Sigmoid colon (tissue), 7 donors: ENCODE measurements around the gene PCDHGA11. TPM values are rescaled to one million over a fixed set of nuclear protein-coding genes. Genes with fewer than 3 reads are reported as not detected.

ENCODE experiments used
- DNase-seq: peaks from one replicate; pipeline ENCODE4 v3.0.0-alpha.2; 2019
- H3K27ac ChIP-seq, 4 donors: fragments of 200-600 bp; sonication (generic); one replicate each; pipeline ENCODE4 v1.5.1; 2016 to 2019; ENCODE audit warnings: mild to moderate bottlenecking in 1 of 4
- H3K27me3 ChIP-seq, 3 donors: fragments of 200-600 bp; sonication (generic); one replicate each; pipeline ENCODE4 v1.5.1; 2019; ENCODE audit warnings: mild to moderate bottlenecking in 1 of 3
- H3K36me3 ChIP-seq, 4 donors: fragments of 200-600 bp; sonication (generic); one replicate each; pipeline ENCODE4 v1.5.1; 2016 to 2019
- H3K4me1 ChIP-seq, 4 donors: fragments of 200-600 bp; sonication (generic); one replicate each; pipeline ENCODE4 v1.5.1; 2017 to 2019
- H3K4me3 ChIP-seq, 4 donors: fragments of 200-600 bp; sonication (generic); one replicate each; pipeline ENCODE4 v1.5.1; 2017 to 2019; ENCODE audit warnings: mild to moderate bottlenecking in 2 of 4, moderate library complexity in 1 of 4
- H3K9me3 ChIP-seq, 4 donors: fragments of 200-600 bp in 3 of 4; sonication (generic) in 3 of 4; one replicate each; pipeline versions ENCODE4 v1.5.1 to v1.6.1; 2013 to 2019
- EP300 ChIP-seq, 4 donors: sonication (generic); formaldehyde crosslinking; IDR thresholded peaks; one replicate each; pipeline ENCODE4 v1.6.1; 2017; ENCODE audit warnings: antibody characterized with exemption in 4 of 4
- POLR2A ChIP-seq, 2 donors: fragments of 450-650 bp; IDR thresholded peaks; one replicate each; pipeline ENCODE4 v1.6.1; 2016; ENCODE audit warnings: antibody characterized with exemption in 2 of 2, mild to moderate bottlenecking in 2 of 2, moderate library complexity in 2 of 2
- POLR2AphosphoS5 ChIP-seq, 4 donors: sonication (generic); formaldehyde crosslinking; IDR thresholded peaks; one replicate each; pipeline ENCODE4 v1.6.1; 2017; ENCODE audit warnings: antibody characterized with exemption in 4 of 4
- WGBS, 2 donors: extraction: QIAGEN DNeasy Blood & Tissue Kit; methylation state at CpG; one replicate each; pipeline ENCODE4 v1.1.7; 2013; 5-methylcytosine and 5-hydroxymethylcytosine counted together
- intact Hi-C: fragments of 100-400 bp; cut with DNase I; formaldehyde crosslinking; loops from one replicate; pipeline ENCODE4 v1.15.1; 2023
- polyA plus RNA-seq, 3 donors: library from polyadenylated mRNA; stranded (reverse); fragments of 200-250 nt; gene quantifications; one replicate each; pipeline ENCODE4 v1.2.3, GENCODE V29; 2013
- total RNA-seq, 4 donors: library from RNA; depleted of rRNA; stranded (reverse); fragments of >200 nt; gene quantifications; one replicate each; pipeline ENCODE4 v1.1.0, GENCODE V29; 2016
- TF ChIP-seq, protein P1 (sequence below), 4 experiments: fragments of 450-650 bp in 3 of 4; fragments of 200-600 bp in 1 of 4; IDR thresholded peaks; one replicate each; pipeline ENCODE4 v1.5.1; 2016 to 2019; ENCODE audit warnings: antibody characterized with exemption in 4 of 4, mild to moderate bottlenecking in 3 of 4, moderate library complexity in 2 of 4
- donor health status: healthy with polysubstance abuse.
- donor health status: Bipolar disorder and iron deficiency.
- donor health status: healthy.

The PCDHGA11 gene
- total and polyA plus RNA-seq, 7 donors = 0.89 to 10.8 (median 6.7) TPM; not detected in 2

DNA sequence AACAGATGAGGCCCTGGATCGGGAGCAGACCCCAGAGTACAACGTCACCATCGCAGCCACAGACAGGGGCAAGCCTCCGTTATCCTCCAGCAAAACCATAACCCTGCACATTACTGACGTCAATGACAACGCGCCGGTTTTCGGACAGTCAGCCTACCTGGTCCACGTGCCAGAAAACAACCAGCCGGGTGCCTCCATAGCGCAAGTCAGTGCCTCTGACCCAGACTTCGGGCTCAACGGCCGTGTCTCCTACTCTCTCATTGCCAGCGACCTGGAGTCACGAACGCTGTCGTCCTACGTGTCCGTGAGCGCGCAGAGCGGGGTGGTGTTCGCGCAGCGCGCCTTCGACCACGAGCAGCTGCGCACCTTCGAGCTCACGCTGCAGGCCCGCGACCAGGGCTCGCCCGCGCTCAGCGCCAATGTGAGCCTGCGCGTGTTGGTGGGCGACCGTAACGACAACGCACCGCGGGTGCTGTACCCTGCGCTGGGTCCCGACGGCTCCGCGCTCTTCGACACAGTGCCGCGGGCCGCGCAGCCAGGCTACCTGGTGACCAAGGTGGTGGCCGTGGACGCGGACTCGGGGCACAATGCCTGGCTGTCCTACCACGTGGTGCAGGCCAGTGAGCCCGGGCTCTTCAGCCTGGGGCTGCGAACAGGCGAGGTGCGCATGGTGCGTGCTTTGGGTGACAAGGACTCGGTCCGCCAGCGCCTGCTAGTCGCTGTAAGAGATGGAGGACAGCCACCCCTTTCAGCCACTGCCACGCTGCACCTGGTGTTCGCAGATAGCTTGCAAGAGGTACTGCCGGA, 1.6 kb upstream of the PCDHGA11 start:
- Histone ChIP-seq H3K4me3 (no peak overlapping the region), H3K27ac (no peak overlapping the region), H3K9me3 (peaks cover 58 to 90% (median 81%) of the 10 kb centered on the region in 4 donors), H3K36me3 (no peaks in the 10 kb centered on the region), H3K27me3 (no peaks in the 10 kb centered on the region), H3K4me1 (peaks cover 0 to 4% (median 2%) of the 10 kb centered on the region in 4 donors)
- no peak for DNase-seq
- intact Hi-C loops = loop anchor here (5.0 kb wide), 2 partner anchors 58 to 138 kb away; partner anchors contain the start of gene PCDHGC3
- TF ChIP-seq POLR2A (IDR thresholded peaks at IDR 0.05) (no peak), EP300 (IDR thresholded peaks at IDR 0.05) (no peak), POLR2AphosphoS5 (IDR thresholded peaks at IDR 0.05) (no peak)
- TF ChIP-seq, protein P1, sequence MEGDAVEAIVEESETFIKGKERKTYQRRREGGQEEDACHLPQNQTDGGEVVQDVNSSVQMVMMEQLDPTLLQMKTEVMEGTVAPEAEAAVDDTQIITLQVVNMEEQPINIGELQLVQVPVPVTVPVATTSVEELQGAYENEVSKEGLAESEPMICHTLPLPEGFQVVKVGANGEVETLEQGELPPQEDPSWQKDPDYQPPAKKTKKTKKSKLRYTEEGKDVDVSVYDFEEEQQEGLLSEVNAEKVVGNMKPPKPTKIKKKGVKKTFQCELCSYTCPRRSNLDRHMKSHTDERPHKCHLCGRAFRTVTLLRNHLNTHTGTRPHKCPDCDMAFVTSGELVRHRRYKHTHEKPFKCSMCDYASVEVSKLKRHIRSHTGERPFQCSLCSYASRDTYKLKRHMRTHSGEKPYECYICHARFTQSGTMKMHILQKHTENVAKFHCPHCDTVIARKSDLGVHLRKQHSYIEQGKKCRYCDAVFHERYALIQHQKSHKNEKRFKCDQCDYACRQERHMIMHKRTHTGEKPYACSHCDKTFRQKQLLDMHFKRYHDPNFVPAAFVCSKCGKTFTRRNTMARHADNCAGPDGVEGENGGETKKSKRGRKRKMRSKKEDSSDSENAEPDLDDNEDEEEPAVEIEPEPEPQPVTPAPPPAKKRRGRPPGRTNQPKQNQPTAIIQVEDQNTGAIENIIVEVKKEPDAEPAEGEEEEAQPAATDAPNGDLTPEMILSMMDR (IDR thresholded peaks at IDR 0.05) = no peak
- WGBS, 2 donors = 37 to 71% methylated on average over 74 of the region's 74 CpGs

GRCh38 chr5:141421489-141421855, 621 bp downstream of the PCDHGA11 start:
- Histone ChIP-seq H3K27me3 (no peaks in the 10 kb centered on the region), H3K9me3 (peaks cover 55 to 91% (median 75%) of the 10 kb centered on the region in 4 donors), H3K36me3 (peaks cover 0 to 6% (median 0%) of the 10 kb centered on the region in 4 donors), H3K27ac (no peak overlapping the region), H3K4me3 (peak overlapping the region in 3 of 4 donors; percentile 18 to 34 (median 26)), H3K4me1 (peaks cover 0 to 4% (median 2%) of the 10 kb centered on the region in 4 donors)
- DNase-seq = no peak
- 12 to 29% methylated on average over 13 of the region's 13 CpGs for WGBS, 2 donors
- TF ChIP-seq, protein P1 (IDR thresholded peaks at IDR 0.05) = no peak
- TF ChIP-seq POLR2A (IDR thresholded peaks at IDR 0.05) (no peak), EP300 (IDR thresholded peaks at IDR 0.05) (no peak), POLR2AphosphoS5 (IDR thresholded peaks at IDR 0.05) (no peak)
- intact Hi-C loops = no loop called here

GRCh38 chr5:141422742-141423291, 2.0 kb downstream of the PCDHGA11 start:
- H3K36me3 ChIP-seq = peaks cover 0 to 8% (median 0%) of the 10 kb centered on the region in 4 donors
- DNase-seq = no peak
- H3K9me3 ChIP-seq = peaks cover 65 to 98% (median 82%) of the 10 kb centered on the region in 4 donors
- intact Hi-C loops = no loop called here
- no peaks in the 10 kb centered on the region for H3K27me3 ChIP-seq
- no peak overlapping the region for H3K4me3 ChIP-seq
- peaks cover 0 to 4% (median 2%) of the 10 kb centered on the region in 4 donors for H3K4me1 ChIP-seq
- H3K27ac ChIP-seq = no peak overlapping the region
- TF ChIP-seq POLR2A (IDR thresholded peaks at IDR 0.05) (no peak), EP300 (IDR thresholded peaks at IDR 0.05) (no peak), POLR2AphosphoS5 (IDR thresholded peaks at IDR 0.05) (no peak)
- TF ChIP-seq, protein P1 (IDR thresholded peaks at IDR 0.05) = no peak
- 28 to 54% methylated on average over 42 of the region's 42 CpGs for WGBS, 2 donors

DNA sequence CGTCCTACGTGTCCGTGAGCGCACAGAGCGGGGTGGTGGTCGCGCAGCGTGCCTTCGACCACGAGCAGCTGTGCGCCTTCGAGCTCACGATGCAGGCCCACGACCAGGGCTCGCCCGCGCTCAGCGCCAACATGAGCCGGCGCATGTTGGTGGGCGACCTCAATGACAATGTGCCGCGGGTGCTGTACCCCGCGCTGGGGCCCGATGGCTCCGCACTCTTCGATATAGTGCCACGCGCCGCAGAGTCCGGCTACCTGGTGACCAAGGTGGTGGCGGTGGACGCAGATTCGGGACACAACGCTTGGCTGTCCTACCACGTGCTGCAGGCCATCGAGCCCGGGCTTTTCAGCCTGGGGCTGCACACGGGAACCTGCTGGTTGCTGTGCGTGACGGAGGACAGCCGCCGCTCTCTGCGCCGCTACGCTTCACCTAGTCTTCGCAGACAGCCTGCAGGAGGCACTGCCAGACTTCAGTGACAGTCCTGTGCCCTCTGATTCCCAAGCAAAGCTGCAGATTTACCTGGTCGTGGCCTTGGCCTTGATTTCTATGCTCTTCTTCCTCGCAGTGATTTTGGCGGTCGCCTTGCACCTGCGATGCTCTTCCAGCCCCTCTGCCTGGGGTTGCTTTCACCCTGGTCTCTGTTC, 7.1 kb downstream of the PCDHGA11 start:
- Histone ChIP-seq H3K4me1 (no peaks in the 10 kb centered on the region), H3K27ac (no peak overlapping the region), H3K4me3 (no peak overlapping the region), H3K27me3 (no peaks in the 10 kb centered on the region), H3K9me3 (peaks cover 51 to 94% (median 74%) of the 10 kb centered on the region in 4 donors), H3K36me3 (peaks cover 0 to 8% (median 0%) of the 10 kb centered on the region in 4 donors)
- TF ChIP-seq, protein P1 (IDR thresholded peaks at IDR 0.05) = no peak
- no peak for TF ChIP-seq POLR2AphosphoS5 (IDR thresholded peaks at IDR 0.05)
- no peak for TF ChIP-seq EP300 (IDR thresholded peaks at IDR 0.05)
- DNase-seq = no peak
- intact Hi-C loops = no loop called here
- WGBS, 2 donors = 50 to 76% methylated on average over 53 of the region's 53 CpGs
